Stimulated activated CD4-positive, alpha-beta T cell treated with anti-CD3 and anti-CD28 coated beads, TNF-alpha, amount 100 ng/mL, for 4 hours (primary cell): ENCODE measurements around the gene LPP.

Source experiments
- DNase-seq, 3 experiments: peaks; one replicate each; pipeline ENCODE4 v3.0.0-alpha.2; 2020; ENCODE audit warnings: low read depth in 3 of 3

Gene LPP

DNA sequence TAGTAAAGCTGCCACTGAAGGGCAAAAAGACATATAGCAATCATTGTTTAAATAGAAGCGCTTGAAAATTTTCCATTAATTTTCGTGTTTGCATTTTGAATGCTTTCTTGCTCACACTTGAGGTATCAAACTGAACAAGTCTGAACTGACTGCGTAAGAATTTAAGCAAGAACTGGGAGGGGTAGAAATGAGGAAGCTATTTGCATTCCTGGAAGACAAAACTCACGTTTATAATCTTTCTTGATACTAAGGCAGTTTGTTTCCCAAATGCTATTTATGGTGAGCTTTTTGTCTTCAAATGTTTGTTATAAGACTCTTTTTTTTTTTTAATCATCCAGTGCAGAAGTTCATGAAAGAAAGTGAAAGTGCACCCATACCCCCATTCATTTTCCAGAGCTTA, 518.0 kb downstream of the LPP start:
- no peak for DNase-seq

DNA sequence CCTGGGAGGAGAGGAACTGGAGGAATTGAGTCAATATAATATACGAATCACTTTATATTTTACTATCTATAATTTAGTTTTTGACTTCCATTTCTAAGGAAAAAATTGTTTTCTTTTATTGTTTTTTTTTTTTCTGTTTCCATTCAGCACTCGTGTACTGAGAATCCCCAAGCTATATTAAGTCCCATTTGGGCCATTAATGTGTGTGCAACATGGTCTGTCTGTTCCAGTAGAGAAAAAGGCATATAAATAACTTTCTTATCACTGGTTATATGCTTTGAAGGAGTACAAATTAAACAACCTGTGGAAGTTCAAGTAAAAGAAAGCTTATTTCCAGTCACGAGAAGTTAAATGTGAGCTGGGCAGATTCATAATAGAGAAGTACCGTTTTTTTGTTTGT, 518.9 kb downstream of the LPP start:
- no peak for DNase-seq

DNA sequence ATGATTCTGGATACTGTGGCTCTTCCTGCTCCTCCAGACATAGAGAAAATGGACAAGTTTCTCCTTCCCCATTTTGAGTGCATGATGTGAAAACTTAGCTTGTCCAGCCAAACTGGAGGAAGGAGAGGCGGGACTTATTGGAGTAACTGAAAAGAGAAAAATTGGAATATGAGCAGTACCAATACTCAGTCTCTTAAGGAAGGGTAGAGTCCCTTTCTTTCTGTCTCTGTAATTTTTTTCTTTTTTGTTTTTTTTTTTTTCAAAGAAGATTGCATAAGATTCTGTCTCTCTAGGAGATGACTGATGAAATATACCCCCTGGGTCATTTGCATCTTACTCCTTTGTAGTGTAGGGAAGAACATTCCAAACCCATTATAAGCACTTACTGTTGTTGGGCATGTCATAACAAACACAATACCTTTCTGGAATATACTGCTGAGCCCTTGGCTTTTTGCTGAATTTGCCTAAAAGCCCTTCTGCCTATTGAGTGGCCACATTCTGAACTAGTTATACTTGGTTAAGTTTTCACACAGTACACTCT, 519.8 kb downstream of the LPP start:
- no peak for DNase-seq

DNA sequence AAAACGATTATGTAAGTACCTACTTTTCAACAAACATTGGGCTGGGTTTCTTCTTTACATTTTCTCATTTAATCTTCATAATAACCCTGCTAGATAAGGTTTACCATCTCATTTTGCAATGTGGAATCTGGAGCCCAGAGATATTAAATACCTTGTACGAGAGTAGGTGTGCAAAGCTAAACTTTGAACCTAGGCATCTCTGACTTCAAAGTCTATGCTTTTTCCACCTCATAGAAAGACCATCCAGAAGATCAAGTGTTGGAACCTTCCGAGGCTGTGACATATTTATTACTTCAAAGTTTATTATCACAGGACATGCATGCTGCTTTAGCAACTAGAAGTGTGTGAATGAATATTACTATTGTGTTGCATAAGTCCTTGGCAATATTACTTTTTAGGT, 520.6 kb downstream of the LPP start:
- DNase-seq, result no peak

DNA sequence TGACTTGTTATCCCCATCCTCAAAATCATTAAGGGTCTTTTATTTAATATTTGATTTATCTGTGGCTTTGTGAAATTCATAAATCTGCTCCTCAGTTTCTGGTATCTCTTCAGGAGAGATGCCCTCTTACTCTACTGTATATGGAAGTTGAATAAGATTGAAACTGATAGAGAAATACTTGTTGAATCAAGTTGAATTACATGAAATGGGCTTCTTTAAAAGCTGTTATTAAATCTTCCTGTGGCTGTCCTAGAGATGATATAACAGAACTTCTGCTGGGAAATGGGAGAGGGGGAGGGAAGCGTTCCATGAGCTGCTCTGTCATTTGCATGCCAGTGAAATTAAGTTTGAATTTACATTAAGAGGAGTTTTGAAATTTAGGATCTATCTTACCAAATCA, 523.4 kb downstream of the LPP start:
- no peak for DNase-seq

DNA sequence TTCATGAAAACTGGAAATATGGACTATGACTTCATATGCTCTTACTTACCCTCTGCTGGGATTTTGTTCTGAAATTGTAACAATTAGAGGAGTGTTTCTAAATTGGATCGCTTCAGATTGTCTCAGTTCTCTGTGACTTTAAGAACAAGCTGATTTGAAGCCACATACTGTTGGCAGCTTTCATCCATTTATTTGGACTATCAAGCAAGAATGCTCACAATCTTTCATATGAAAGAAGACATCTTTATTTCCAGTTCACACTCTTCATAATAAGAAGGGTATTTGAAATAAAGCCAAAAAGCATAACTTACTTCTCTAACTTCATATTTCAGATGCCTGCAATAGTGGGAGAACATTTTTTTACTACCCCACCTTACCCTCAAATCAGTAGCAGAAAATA, 526.2 kb downstream of the LPP start:
- no peak for DNase-seq

DNA sequence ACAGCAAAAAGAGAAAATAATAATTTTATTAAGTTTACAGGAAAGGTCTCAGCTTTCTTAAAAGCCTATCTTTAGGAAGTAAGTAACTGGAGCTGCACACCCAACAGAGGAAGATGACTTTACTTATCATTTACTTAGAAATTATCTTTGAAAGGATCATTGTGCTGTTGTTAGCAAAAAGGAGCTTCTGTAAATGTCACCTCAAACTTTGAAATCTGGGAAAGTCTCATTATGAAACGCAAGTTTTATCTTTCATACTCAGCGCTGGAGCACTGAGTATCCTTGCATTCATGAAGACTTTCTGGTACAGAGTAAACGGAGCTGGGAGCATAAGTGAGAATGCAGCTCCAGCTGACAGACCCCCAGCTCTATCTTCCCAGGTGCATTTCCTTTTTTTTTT, 526.6 kb downstream of the LPP start:
- no peak for DNase-seq

DNA sequence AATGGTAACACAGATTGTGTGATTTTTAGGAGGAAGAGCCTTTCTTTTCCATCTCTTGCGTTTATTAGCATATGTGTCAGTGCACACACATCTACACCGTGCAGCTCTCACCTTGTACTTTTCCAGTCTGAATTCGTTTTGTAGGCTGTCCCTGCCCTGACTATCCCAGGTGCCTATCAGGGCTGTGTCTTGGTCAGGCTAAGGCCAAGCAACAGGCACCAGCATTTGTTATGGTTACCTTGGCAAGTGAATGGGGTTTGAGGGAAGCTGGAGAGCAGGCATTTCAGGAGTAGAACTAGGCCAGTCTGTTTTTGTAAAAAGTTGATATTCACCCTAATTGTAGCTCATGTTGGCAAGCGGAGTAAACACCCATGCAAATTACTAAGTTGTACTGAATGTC, 528.4 kb downstream of the LPP start:
- no peak for DNase-seq

DNA sequence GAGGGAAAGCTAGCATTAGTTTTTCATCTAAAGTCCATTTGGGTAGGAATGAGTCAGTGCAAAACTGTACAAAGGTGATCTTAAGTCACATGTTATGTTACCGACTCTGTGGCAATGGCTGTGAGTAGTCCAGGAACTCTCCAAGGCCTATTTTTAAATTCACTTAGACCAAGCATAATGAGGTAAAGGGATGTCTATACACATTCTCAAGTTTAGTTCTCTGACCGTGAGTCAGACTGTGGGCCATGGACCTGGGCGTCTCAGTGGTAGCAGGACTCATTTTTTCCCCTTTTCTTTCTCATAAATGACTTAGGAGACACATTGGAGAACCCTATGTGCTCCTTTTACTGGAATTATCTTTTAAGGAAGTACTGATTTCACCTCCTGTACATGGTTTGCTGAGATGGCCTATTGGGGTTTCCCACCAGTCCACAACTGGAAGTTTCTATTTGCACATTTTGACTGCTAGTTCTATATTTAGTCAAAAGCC, 529.1 kb downstream of the LPP start:
- no peak for DNase-seq

DNA sequence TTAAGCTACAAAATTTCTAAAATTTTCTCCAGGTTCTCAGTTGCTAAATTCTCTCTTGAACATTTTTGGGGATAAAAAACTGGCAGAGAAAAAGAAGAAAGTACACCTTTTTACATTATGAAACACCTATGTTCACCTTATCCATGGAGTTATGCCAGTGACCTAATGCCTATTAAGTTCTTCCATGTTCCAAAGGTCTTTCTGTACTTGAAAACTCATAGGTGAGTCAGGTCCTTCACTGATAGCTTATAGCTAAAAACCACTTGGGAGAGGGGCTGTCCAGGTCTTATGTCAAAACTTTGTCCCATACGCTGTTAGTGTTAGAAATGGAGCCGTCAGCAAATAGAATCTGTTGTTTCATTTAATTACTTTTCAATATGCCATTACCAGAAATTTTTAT, 530.3 kb downstream of the LPP start:
- DNase-seq, result no peak

DNA sequence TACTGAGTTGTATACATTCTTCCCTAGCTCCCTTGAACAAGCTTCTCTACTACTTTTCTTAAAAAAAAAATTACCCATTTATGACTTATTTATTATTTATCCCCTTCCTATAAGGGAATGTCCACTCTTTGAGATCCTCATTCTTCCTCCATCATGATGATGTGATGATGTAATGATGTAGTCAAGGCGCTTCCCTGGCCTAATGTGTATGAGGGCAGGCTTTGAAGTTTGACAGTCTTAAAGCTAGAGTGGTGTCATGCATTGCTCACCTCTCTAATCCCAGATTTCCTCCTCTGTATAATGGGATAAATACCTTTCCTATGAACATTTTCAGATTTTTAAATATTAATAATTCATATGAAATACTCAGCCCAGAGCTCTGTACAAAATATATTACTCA, 531.8 kb downstream of the LPP start:
- no peak for DNase-seq

DNA sequence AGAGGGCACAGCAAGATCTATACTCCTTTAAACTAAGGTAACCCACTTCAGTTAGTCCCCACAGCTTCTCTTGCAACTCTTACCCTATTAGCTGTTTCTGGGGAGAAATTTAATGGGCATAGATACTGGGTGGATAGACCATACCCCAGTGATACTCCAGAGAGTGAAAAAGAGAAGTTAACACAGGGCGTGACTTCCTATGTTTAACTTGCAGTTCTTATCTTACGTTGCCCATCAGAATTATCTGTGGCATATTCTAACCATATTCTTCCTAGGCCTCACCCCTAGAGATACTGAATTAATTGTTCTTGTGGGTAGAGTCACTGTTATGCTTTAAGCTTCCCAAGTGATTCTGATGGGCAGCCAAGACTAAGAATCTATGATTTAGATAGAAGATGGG, 532.4 kb downstream of the LPP start:
- DNase-seq, result no peak

DNA sequence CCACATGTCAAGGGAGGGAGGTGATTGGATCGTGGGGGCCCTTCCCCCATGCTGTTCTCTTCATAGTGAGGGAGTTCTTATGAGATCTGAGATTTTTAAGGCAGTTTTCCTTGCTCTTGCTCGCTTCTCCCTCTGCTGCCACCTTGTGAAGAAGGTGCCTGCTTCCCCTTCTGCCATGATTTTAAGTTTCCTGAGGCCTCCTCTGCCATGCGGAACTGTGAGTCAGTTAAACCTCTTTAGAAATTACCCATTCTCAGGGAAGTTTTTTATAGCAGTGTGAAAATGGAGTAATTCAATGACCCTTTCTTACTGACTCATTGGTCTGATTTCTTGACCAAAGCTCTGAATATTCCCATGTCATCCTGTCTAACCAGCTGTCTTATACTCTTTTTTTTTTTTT, 533.4 kb downstream of the LPP start:
- DNase-seq, result no peak

DNA sequence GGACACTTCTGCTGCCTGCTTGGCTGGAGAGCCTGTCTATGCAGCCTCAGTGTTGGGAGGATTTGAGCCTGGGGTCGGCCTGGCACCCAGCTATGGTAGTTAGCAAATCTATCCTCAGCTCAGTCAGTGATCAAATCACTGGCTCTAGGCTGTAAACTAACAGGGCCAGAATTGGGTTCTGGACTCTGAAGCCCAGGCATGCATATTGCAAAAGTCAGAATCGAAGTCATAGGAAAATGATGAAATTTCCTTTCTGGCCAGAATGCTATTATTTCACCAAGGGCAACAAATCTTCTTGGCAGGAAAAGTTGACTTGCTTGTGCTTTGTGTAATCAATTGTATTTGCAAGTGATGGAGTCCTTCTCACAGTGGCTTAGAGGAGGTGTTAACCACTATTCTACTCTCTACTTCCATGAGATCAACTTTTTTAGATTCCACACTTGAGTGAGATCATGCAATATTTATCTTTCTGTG, 535.2 kb downstream of the LPP start:
- DNase-seq, result no peak

DNA sequence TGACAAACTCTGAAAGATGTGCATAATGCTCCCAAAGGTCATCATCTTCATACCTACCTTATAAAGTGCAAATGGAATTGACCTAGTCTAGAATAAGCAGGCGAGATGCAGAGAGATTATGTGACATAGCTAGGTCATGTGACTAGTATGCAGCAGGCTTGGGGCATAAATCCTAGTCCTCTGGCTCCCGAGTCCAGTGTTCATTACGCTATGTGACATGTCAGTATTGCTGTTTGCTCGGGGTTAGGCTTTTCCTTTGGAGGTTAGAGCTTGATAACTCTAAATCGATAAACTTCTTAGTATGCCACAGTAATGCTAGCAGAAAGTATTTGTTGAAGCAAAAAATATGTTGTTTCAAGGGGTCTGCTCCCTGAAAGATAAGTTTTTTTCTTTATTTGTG, 536.1 kb downstream of the LPP start:
- no peak for DNase-seq

DNA sequence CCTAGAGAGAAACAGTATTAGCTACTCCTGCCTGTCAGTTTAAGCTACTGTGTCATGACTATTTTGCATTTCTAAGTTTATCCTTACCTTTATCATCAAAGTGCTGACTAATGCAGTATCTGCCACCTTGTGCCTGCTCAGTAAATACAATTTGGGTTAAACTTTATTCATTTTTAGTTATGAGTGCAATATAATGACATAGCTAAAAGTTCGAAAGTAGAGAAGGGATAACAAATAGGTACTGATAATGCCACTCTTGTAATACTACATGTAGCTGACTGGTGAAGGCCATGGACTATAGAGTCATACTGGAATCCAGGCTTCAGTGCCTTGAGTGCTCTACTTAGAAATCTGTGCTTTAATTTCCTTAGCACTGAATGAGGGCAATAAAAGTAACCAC, 537.0 kb downstream of the LPP start:
- no peak for DNase-seq

DNA sequence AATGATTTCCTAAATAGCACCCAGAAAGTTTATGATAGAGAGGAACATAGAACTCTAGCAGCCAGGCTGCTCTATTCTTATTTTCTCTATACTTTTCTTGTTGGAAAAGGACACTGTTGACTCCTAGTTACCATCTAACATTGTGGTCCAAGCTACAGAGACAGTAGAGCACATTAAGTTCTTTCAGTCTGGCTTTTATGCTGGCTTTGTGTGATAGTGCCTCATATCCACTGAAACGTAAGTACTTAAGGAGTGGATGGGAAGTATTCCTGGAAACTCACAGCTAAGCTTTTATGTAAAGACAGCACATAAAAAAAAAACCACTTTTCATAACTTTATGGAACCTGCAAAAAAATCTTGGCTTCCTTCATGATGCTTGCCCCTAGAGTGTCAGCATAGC, 537.7 kb downstream of the LPP start:
- no peak for DNase-seq

DNA sequence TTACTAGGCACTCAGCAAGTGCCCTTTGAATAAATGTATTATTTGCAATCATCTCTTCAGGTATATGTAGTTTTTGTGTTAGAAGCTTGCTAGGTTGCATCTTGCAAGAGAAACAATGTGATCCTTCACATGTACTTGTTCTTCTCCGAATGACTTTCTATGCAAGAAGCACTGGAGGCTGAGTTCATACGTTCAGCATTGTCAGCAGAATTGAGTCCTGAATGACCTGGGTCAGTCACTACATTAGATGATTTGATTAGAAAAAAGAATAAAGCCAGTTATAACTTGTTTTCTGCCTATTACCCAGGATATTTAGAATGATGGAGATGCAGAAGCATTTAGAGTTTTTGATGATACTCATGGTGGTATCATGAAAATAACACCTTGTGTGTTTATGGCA, 538.7 kb downstream of the LPP start:
- DNase-seq, result no peak

DNA sequence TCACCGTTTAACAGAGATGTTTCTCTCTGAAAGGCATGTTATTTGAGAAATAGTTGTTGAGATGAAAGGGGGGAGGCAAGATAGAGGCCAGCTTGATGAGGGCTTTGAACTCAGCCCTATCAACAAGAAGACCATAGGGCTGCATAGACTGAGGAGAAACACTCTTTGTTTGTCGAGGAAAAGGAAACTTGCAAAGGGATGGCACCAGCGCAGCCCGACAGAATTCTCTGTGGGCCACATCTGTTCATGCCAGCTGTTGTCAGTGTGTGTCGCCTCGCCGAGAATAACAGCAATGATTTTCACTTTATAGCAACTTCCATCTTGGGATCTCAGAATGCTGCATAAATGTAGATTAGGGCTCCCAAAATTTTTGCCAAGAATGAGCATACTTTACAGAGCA, 539.5 kb downstream of the LPP start:
- DNase-seq, result no peak

DNA sequence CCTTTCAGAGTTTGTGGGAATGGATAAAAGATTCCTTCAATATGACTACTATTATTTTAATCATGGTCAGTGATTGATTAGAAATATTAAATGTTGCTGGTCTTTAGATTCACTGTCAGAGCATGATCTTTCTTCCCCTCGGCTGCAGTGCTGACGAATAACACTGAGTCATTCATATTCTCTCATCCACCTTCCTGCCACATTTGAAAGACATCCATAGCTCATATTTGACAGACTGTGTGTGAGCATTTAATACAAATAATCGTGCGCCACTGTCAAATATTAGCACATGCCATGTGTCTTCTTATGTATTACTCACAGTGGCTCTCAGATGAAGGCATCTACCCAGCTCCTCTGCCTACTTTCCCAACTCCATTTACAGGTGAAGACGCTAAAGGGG, 541.3 kb downstream of the LPP start:
- DNase-seq, result no peak

DNA sequence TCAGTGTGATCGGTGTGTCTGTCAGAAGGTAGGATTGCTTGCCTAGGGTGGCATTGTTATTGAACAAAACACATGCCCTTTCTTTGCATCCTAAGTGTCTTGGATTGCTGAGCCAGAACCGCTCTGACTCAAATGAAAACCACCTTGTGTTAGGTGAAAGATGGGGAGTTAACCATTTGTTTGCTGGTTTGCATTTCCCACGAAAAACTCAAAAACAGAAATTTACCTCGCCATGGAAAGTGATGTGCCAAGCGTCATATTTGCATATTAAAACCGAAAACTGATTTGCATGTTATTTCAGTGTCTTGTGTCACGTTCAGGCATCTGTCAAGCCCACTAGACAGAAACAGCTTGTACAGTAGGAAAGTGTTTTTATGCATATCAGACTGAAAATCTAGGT, 543.2 kb downstream of the LPP start:
- DNase-seq, result no peak

DNA sequence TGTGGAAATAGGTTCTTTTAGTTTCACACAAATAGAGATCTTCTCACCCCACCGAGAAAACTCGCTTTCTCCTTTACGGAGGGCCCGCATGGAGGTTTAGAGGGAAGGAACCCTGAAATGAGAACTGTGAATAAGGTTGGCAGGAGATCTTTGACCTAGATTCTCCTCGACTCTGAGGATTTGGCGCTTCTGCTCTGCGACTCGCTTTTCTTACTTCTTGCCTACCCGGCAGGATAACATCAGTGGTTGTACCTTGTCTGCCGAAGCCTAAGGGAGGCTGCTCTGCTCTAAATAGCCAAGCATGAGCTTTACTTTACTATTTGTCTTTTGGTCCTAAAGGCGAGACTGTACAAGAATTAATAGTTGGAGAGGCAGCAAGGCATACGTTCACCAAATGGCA, 544.5 kb downstream of the LPP start:
- DNase-seq, result no peak

DNA sequence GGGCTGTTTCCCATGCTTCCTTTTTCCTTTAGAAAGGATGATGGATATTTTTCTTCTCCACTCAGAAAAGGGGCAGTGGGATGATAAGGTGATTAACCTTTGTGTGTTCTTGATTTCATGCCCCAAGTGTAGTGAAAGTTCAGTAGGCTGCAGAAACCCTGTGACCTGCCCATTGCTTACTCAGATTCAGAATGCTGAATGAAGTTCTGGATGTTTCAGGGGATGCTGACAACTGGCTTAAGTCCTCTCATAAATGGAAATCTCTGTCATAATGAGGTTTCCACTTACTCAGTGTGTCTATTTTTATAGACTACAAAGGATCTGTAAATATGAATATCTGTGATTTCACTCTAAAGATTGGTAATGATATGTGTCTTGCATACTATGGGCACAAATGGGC, 546.5 kb downstream of the LPP start:
- no peak for DNase-seq

DNA sequence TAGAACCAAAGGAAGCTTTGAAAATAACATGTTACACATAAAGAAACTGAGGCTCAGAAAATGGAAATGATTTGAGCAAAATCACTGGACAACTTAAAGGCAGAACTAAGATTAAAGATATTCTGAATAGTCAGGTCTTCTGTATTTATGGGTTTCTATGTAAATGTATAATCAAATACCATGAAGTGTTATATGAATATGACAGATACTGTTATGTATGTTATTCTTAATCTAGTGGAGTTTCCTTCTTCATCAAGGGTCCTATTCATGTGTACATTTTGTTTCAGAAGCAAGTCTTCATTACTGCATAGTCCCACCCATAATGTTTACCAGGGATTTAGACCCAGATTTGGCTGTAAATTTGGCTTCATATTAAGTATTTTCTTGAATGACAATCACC, 547.0 kb downstream of the LPP start:
- DNase-seq, result no peak
